ENCODE results near the gene AHCYL1.

Gene AHCYL1

GRCh38 chr1:110055493-110056284 is 71.1 kb downstream of the AHCYL1 start:
- no peak for TF ChIP-seq CTCF (IDR thresholded peaks at IDR 0.05; ENCODE audit: extremely low read depth, insufficient read depth, missing control alignments)
- in situ Hi-C loops (cut with MboI; ENCODE audit: low pct_unique_long_range_greater_than_20kb, low sequenced_read_pairs, unreplicated experiment): no loop called here
- no peak for DNase-seq (ENCODE audit: low spot score)

- in situ Hi-C loops (cut with MboI; ENCODE audit: low pct_unique_long_range_greater_than_20kb, low sequenced_read_pairs, unreplicated experiment): no loop called here
- TF ChIP-seq CTCF (IDR thresholded peaks at IDR 0.05; ENCODE audit: extremely low read depth, insufficient read depth, missing control alignments): no peak
- DNase-seq (ENCODE audit: low spot score): no peak
Measured at GRCh38 chr1:110056285-110056683, 71.7 kb downstream of the AHCYL1 start.

- TF ChIP-seq CTCF (IDR thresholded peaks at IDR 0.05; ENCODE audit: extremely low read depth, insufficient read depth, missing control alignments): no peak
- in situ Hi-C loops (cut with MboI; ENCODE audit: low pct_unique_long_range_greater_than_20kb, low sequenced_read_pairs, unreplicated experiment): no loop called here
- no peak for DNase-seq (ENCODE audit: low spot score)
Measured at GRCh38 chr1:110056776-110057175, 72.2 kb downstream of the AHCYL1 start.

- in situ Hi-C loops (cut with MboI; ENCODE audit: low pct_unique_long_range_greater_than_20kb, low sequenced_read_pairs, unreplicated experiment): no loop called here
- DNase-seq (ENCODE audit: low spot score): no peak
- TF ChIP-seq CTCF (IDR thresholded peaks at IDR 0.05; ENCODE audit: extremely low read depth, insufficient read depth, missing control alignments): no peak
Measured at GRCh38 chr1:110057963-110058518, 73.5 kb downstream of the AHCYL1 start.

- no peak for TF ChIP-seq CTCF (IDR thresholded peaks at IDR 0.05; ENCODE audit: extremely low read depth, insufficient read depth, missing control alignments)
Measured at GRCh38 chr1:110058591-110058990, 74.0 kb downstream of the AHCYL1 start.

GRCh38 chr1:110059133-110059863 is 74.7 kb downstream of the AHCYL1 start:
- no peak for DNase-seq (ENCODE audit: low spot score)
- in situ Hi-C loops (cut with MboI; ENCODE audit: low pct_unique_long_range_greater_than_20kb, low sequenced_read_pairs, unreplicated experiment): no loop called here
- TF ChIP-seq CTCF (IDR thresholded peaks at IDR 0.05; ENCODE audit: extremely low read depth, insufficient read depth, missing control alignments): no peak

More at GRCh38 chr1:110058591-110058990, 74.0 kb downstream of the AHCYL1 start:
- no peak for DNase-seq (ENCODE audit: low spot score)
- in situ Hi-C loops (cut with MboI; ENCODE audit: low pct_unique_long_range_greater_than_20kb, low sequenced_read_pairs, unreplicated experiment): no loop called here

Measured in GM13977 (cell line).